ENCODE measurements around the gene ILDR2. TPM values are rescaled to one million over a fixed set of nuclear protein-coding genes. Genes with fewer than 3 reads are reported as not detected.

Gene ILDR2
- total and polyA plus RNA-seq, 10 of the 15 experiments (the other 5 are each of a cell fraction or from before 2014, with no cell fraction given) = 0.05 to 5.3 (median 1.9) TPM

DNA sequence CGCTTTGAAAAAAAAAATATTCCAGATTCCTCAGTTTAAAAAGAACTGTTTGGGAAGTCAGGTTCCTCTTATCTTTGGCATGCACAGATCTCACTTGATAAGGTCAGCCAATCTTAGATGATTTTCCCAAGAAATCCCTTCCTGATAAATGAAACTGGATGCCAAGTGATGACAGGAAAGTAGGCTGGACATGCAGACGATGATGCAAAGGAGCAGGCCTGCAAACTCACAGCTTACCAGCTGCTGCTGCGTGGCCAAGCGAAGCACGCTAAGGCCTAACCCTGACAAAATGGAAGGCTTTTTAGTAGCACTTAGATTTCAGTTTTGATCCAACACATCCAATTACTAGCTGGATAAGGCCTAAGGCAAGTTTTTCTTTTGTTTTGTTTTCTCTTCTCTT lies 109.4 kb downstream of the ILDR2 start:
- Histone ChIP-seq H3K36me3 (ENCODE audit: control insufficient read depth in 2 of 2, insufficient read depth in 2 of 2, low read length in 1 of 2) (peaks cover 7 to 12% of the 10 kb centered on the region in 2 experiments; a peak in 3 of 4 replicates), H2AFZ (ENCODE audit: control insufficient read depth, low read depth, low read length) (no peak overlapping the region), H3K4me1 (ENCODE audit: control insufficient read depth, insufficient read depth, low read length) (peaks cover 13% of the 10 kb centered on the region), H3K79me2 (ENCODE audit: control insufficient read depth, insufficient read depth, low read length) (peaks cover 17% of the 10 kb centered on the region), H3K4me3 (no peak overlapping the region), H3K4me2 (ENCODE audit: control insufficient read depth, insufficient read depth) (no peak overlapping the region), H3K9me3 (replicated peaks; ENCODE audit: control insufficient read depth, insufficient read depth, low read length) (no peaks in the 10 kb centered on the region), H3K9ac (ENCODE audit: control insufficient read depth, insufficient read depth, low read length) (no peak overlapping the region), H3K27me3 (replicated peaks in 1 of 2; ENCODE audit: control insufficient read depth in 2 of 2, insufficient read depth in 2 of 2, low read length in 1 of 2) (no peaks in the 10 kb centered on the region), H4K20me1 (ENCODE audit: control insufficient read depth, insufficient read depth) (no peaks in the 10 kb centered on the region), H3K27ac (ENCODE audit: control insufficient read depth, insufficient read depth) (no peak overlapping the region)
- intact Hi-C loops (cut with micrococcal nuclease; ENCODE audit: unreplicated experiment) (no loop called here), in situ Hi-C loops (cut with MboI) (no loop called here)
- POLR2A ChIA-PET = no interaction called here
- FAIRE-seq (no peak), DNase-seq (ENCODE audit: low read depth, low spot score) (no peak), ATAC-seq (no peak)
- 100% methylated on average over 5 of the region's 5 CpGs for WGBS (ENCODE audit: insufficient coverage, insufficient replicate concordance, low lambda C conversion rate, missing lambda C conversion rate)
- no TSS peak for BruUV-seq (replicated peaks)
- RAD21 ChIA-PET (ENCODE audit: unreplicated experiment) = interaction anchor here (1.2 kb wide), 1 partner anchor 44 kb away, joined by 5 read pairs; no protein-coding TSS in a partner anchor
- CTCF ChIA-PET = interaction anchor here (0.5 kb wide), 1 partner anchor 692 kb away, joined by 3 read pairs; no protein-coding TSS in a partner anchor
- SMC1A ChIA-PET (ENCODE audit: uncharacterized antibody, unreplicated experiment) = interaction anchor here (0.7 kb wide), 1 partner anchor 22 kb away, joined by 3 read pairs; no protein-coding TSS in a partner anchor
- no peak for TF ChIP-seq MYB (IDR thresholded peaks at IDR 0.05; ENCODE audit: borderline replicate concordance, low read depth, low read length)
- TF ChIP-seq TAF1 (IDR thresholded peaks at IDR 0.05; ENCODE audit: borderline replicate concordance, low read depth, low read length) = no peak
- no peak for TF ChIP-seq KDM1A (IDR thresholded peaks at IDR 0.05; ENCODE audit: borderline replicate concordance)
- no peak for TF ChIP-seq TCF3 (IDR thresholded peaks at IDR 0.05; ENCODE audit: borderline replicate concordance, insufficient read depth, low read depth, low read length)
- TF ChIP-seq SUPT20H (IDR thresholded peaks at IDR 0.05; ENCODE audit: borderline replicate concordance, control insufficient read depth, low read depth, low read length) = no peak
- no peak for TF ChIP-seq HCFC1 (IDR thresholded peaks at IDR 0.05; ENCODE audit: low read length)
- no peak for TF ChIP-seq WRNIP1 (IDR thresholded peaks at IDR 0.05; ENCODE audit: borderline replicate concordance, low read depth, low read length)
- no peak for TF ChIP-seq EP300 (IDR thresholded peaks at IDR 0.05; ENCODE audit: borderline replicate concordance in 1 of 2, control insufficient read depth in 1 of 2, low read depth in 2 of 2, low read length in 2 of 2)
- TF ChIP-seq, protein P1, sequence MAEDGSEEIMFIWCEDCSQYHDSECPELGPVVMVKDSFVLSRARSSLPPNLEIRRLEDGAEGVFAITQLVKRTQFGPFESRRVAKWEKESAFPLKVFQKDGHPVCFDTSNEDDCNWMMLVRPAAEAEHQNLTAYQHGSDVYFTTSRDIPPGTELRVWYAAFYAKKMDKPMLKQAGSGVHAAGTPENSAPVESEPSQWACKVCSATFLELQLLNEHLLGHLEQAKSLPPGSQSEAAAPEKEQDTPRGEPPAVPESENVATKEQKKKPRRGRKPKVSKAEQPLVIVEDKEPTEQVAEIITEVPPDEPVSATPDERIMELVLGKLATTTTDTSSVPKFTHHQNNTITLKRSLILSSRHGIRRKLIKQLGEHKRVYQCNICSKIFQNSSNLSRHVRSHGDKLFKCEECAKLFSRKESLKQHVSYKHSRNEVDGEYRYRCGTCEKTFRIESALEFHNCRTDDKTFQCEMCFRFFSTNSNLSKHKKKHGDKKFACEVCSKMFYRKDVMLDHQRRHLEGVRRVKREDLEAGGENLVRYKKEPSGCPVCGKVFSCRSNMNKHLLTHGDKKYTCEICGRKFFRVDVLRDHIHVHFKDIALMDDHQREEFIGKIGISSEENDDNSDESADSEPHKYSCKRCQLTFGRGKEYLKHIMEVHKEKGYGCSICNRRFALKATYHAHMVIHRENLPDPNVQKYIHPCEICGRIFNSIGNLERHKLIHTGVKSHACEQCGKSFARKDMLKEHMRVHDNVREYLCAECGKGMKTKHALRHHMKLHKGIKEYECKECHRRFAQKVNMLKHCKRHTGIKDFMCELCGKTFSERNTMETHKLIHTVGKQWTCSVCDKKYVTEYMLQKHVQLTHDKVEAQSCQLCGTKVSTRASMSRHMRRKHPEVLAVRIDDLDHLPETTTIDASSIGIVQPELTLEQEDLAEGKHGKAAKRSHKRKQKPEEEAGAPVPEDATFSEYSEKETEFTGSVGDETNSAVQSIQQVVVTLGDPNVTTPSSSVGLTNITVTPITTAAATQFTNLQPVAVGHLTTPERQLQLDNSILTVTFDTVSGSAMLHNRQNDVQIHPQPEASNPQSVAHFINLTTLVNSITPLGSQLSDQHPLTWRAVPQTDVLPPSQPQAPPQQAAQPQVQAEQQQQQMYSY (CRISPR knock-in tag; IDR thresholded peaks at IDR 0.05) = no peak
- TF ChIP-seq, protein P2, sequence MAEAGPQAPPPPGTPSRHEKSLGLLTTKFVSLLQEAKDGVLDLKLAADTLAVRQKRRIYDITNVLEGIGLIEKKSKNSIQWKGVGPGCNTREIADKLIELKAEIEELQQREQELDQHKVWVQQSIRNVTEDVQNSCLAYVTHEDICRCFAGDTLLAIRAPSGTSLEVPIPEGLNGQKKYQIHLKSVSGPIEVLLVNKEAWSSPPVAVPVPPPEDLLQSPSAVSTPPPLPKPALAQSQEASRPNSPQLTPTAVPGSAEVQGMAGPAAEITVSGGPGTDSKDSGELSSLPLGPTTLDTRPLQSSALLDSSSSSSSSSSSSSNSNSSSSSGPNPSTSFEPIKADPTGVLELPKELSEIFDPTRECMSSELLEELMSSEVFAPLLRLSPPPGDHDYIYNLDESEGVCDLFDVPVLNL (IDR thresholded peaks at IDR 0.05; ENCODE audit: low read depth, low read length) = no peak
- TF ChIP-seq ESRRA (IDR thresholded peaks at IDR 0.05; ENCODE audit: low read length) = no peak
- TF ChIP-seq, protein P3, sequence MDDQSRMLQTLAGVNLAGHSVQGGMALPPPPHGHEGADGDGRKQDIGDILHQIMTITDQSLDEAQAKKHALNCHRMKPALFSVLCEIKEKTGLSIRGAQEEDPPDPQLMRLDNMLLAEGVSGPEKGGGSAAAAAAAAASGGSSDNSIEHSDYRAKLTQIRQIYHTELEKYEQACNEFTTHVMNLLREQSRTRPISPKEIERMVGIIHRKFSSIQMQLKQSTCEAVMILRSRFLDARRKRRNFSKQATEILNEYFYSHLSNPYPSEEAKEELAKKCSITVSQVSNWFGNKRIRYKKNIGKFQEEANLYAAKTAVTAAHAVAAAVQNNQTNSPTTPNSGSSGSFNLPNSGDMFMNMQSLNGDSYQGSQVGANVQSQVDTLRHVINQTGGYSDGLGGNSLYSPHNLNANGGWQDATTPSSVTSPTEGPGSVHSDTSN (IDR thresholded peaks at IDR 0.05; ENCODE audit: insufficient replicate concordance, low read depth, low read length) = no peak
- TF ChIP-seq NR2C1 (IDR thresholded peaks at IDR 0.05) = no peak
- TF ChIP-seq NRF1 (conservative IDR thresholded peaks at IDR 0.05; ENCODE audit: low read depth, low read length) = no peak
